PFSK-1 (cell line): Measurements from ENCODE around the gene TTLL5.

Experiments used
- FOXP2 ChIP-seq: optimal IDR thresholded peaks from 2 replicates; pipeline ENCODE3; 2011; ENCODE audit warnings: borderline replicate concordance, control low read depth, inconsistent platforms; ENCODE audit not compliant: insufficient read depth; ENCODE audit errors: extremely low read length, extremely low read depth
- POLR2AphosphoS5 ChIP-seq: IDR thresholded peaks from 2 replicates; pipeline ENCODE4 v1.6.1; 2012; ENCODE audit warnings: low read depth, mild to moderate bottlenecking, control low read depth, low read length, moderate library complexity
- REST ChIP-seq, 2 experiments: IDR thresholded peaks; 2 replicates each; pipeline versions ENCODE4 v1.6.1 to v1.8.0; 2011 to 2012; ENCODE audit warnings: low read depth in 2 of 2, low read length in 2 of 2, control low read depth in 1 of 2, inconsistent platforms in 1 of 2, mild to moderate bottlenecking in 1 of 2, moderate library complexity in 1 of 2; ENCODE audit not compliant: insufficient read depth in 1 of 2
- SIN3A ChIP-seq: IDR thresholded peaks from 2 replicates; pipeline ENCODE4 v1.6.1; 2012; ENCODE audit warnings: mild to moderate bottlenecking, low read length, moderate library complexity, borderline replicate concordance; ENCODE audit not compliant: insufficient read depth
- TAF1 ChIP-seq: IDR thresholded peaks from 2 replicates; pipeline ENCODE4 v1.6.1; 2012; ENCODE audit warnings: low read length, control low read depth, borderline replicate concordance; ENCODE audit not compliant: insufficient read depth

TTLL5 gene

GRCh38 chr14:75821831-75822521, 160.9 kb downstream of the TTLL5 start:
- TF ChIP-seq FOXP2 = no peak

DNA sequence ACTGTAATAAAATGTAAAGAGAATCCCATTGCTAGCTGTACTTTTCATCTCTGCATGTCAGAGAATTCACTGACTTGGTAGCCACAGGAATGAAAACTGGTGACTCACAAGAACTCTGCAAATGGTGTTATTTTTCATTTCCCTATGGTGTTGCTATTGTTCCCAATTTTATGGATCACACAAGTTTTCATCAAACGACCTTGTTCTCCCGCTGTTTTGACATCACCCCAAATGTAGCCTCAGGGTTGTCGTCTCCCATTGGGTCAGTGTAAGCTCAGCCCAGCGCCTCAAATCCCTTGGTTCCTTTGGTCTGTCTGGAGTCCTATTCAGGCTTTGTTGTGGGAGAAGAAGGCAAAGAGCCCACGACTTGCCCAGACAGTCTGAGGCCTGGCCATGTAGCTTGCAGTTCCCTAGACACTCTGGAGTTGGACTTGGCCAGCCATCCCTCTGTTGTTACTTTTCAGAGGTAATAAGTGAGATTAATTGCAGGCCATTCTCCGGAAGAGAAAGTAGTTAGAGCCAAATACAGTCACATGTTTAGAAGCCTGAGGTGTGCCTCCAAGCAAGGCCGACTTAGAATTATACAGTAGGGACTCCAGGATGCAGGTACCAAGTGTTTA, 161.6 kb downstream of the TTLL5 start:
- no peak for TF ChIP-seq POLR2AphosphoS5
- no peak for TF ChIP-seq REST (IDR thresholded peaks at IDR 0.05; ENCODE audit: insufficient read depth in 1 of 2, low read depth in 2 of 2, low read length in 2 of 2)
- TF ChIP-seq SIN3A = no peak
- TF ChIP-seq TAF1 = no peak
- TF ChIP-seq FOXP2 = no peak

DNA sequence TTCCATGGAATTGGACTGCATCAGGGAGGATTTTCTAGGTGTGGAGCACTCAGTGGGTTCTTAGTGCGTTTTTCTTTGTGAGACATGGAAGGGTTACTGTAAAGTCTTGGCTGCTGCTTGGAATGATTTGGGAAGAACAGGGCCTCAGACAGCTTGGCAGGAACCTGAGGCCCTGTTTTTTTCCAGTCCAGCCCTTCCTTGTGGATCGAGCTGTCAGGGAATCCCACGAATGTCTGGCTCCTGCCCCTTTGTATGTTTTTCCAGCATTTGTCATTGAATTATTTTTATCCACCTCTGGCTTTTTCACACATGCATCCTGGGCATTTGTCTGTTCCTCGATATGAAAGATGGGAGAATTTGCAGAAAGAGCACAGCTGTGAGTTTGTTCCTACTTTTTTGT, 162.3 kb downstream of the TTLL5 start:
- TF ChIP-seq POLR2AphosphoS5 = no peak
- no peak for TF ChIP-seq REST (IDR thresholded peaks at IDR 0.05; ENCODE audit: insufficient read depth in 1 of 2, low read depth in 2 of 2, low read length in 2 of 2)
- TF ChIP-seq SIN3A = no peak
- TF ChIP-seq FOXP2 = no peak
- no peak for TF ChIP-seq TAF1

DNA sequence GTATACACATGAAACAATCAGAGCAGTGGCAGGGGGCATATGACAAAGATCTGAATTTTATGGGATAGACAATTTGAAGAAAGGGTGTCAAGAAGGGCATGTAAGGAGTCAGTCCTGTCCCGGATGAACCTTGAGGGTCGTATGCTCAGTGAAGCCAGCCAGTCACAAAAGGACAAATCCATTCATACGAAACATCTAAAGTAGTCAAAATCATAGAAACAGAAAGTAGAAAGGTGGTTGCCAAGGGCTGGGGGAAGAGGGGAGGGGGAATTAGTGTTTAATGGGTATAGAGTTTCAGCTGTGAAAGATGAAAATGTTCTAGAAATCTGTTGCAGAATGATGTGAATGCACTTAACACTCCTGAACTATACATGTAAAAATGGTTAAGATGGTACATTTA, 163.3 kb downstream of the TTLL5 start:
- TF ChIP-seq FOXP2 (no peak), TAF1 (no peak), SIN3A (no peak), REST (IDR thresholded peaks at IDR 0.05; ENCODE audit: insufficient read depth in 1 of 2, low read depth in 2 of 2, low read length in 2 of 2) (no peak), POLR2AphosphoS5 (no peak)

- TF ChIP-seq FOXP2 (no peak), POLR2AphosphoS5 (no peak)
These were observed 164.1 kb downstream of the TTLL5 start for GRCh38 chr14:75825147-75825592.

GRCh38 chr14:75826599-75826998, 165.6 kb downstream of the TTLL5 start:
- TF ChIP-seq FOXP2 (no peak), SIN3A (no peak), REST (IDR thresholded peaks at IDR 0.05; ENCODE audit: insufficient read depth in 1 of 2, low read depth in 2 of 2, low read length in 2 of 2) (no peak), TAF1 (no peak), POLR2AphosphoS5 (no peak)
